GM12878 (cell line): Measurements from ENCODE around the gene BATF. TPM values are rescaled to one million over a fixed set of nuclear protein-coding genes. Genes with fewer than 3 reads are reported as not detected.

Experiments used
- ATAC-seq: fragments of 200-7000 bp; cut with Tn5 transposase; 3 replicates; pipeline ENCODE4 v1.9.1; 2020; ENCODE audit warnings: mild to moderate bottlenecking, moderate library complexity
- BruUV-seq: library from RNA; stranded (reverse); fragments of 400-500 nt; replicated peaks from 2 replicates; lab custom pipeline; 2021; lab: Mats Ljungman, UMichigan
- CTCF ChIA-PET: fragments of 300-600 bp; sonication (Branson Sonifier 250); formaldehyde crosslinking; extraction: SDS; loops from one replicate; lab custom pipeline; 2021; ENCODE audit warnings: inconsistent platforms; lab: Yijun Ruan, JAX
- POLR2A ChIA-PET: fragments of 350-600 bp; formaldehyde crosslinking; extraction: SDS; loops from one replicate; lab custom pipeline; 2021; ENCODE audit warnings: inconsistent platforms; lab: Charles Lee
- RAD21 ChIA-PET: fragments of 300-600 bp; sonication (Branson Sonifier 250); formaldehyde crosslinking; loops from one replicate; lab custom pipeline; 2023; ENCODE audit warnings: antibody characterized with exemption; ENCODE audit not compliant: unreplicated experiment; lab: Charles Lee
- SMC1A ChIA-PET: fragments of 300-600 bp; sonication (Branson Sonifier 250); formaldehyde crosslinking; loops from one replicate; lab custom pipeline; 2023; ENCODE audit not compliant: unreplicated experiment, uncharacterized antibody; lab: Charles Lee
- DNase-seq: peaks from one replicate; pipeline ENCODE4 v3.0.0-alpha.2; 2011; ENCODE audit warnings: low read depth, low spot score
- FAIRE-seq: peaks from 3 replicates; lab custom pipeline; 2011; peaks lifted over from hg19 to GRCh38; lab: Jason Lieb, UNC
- H2AFZ ChIP-seq: 2 replicates; pipeline ENCODE4 v1.6.0; 2011; ENCODE audit warnings: low read depth, low read length, control low read depth; ENCODE audit not compliant: control insufficient read depth
- H3K27ac ChIP-seq: 2 replicates; pipeline ENCODE4 v1.5.1; 2011; ENCODE audit warnings: control low read depth; ENCODE audit not compliant: control insufficient read depth, insufficient read depth
- H3K27me3 ChIP-seq, 2 experiments: replicated peaks in 1 of 2; 2 replicates each; pipeline versions ENCODE4 v1.6.0 to v1.6.1; 2011; ENCODE audit warnings: low read length in 1 of 2; ENCODE audit not compliant: control insufficient read depth in 2 of 2, insufficient read depth in 2 of 2
- H3K36me3 ChIP-seq, 2 experiments: 2 replicates each; pipeline ENCODE4 v1.5.1; 2011; ENCODE audit warnings: low read length in 1 of 2; ENCODE audit not compliant: control insufficient read depth in 2 of 2, insufficient read depth in 2 of 2
- H3K4me1 ChIP-seq: 2 replicates; pipeline ENCODE4 v1.6.1; 2011; ENCODE audit warnings: mild to moderate bottlenecking, low read length, moderate library complexity, mixed read lengths; ENCODE audit not compliant: control insufficient read depth, insufficient read depth
- H3K4me2 ChIP-seq: 2 replicates; pipeline ENCODE4 v1.6.0; 2011; ENCODE audit warnings: control low read depth; ENCODE audit not compliant: control insufficient read depth, insufficient read depth
- H3K4me3 ChIP-seq: fragments of 200-600 bp; sonication (generic); 2 replicates; pipeline ENCODE4 v1.5.1; 2016
- H3K79me2 ChIP-seq: 2 replicates; pipeline ENCODE4 v1.6.0; 2011; ENCODE audit warnings: low read length; ENCODE audit not compliant: control insufficient read depth, insufficient read depth
- H3K9ac ChIP-seq: 2 replicates; pipeline ENCODE4 v1.8.0; 2011; ENCODE audit warnings: low read length, control low read depth, mixed read lengths; ENCODE audit not compliant: control insufficient read depth, insufficient read depth
- H3K9me3 ChIP-seq: replicated peaks from 3 replicates; pipeline ENCODE4 v1.5.1; 2011; ENCODE audit warnings: mild to moderate bottlenecking, low read length; ENCODE audit not compliant: control insufficient read depth, insufficient read depth
- H4K20me1 ChIP-seq: 2 replicates; pipeline ENCODE4 v1.6.0; 2011; ENCODE audit not compliant: control insufficient read depth, insufficient read depth
- BHLHE40 ChIP-seq, 2 experiments: fragments of 450-650 bp in 1 of 2; IDR thresholded peaks; 2 replicates each; pipeline ENCODE4 v1.6.1; 2011 to 2017; ENCODE audit warnings: low read depth in 2 of 2, borderline replicate concordance in 1 of 2, improper control_type of control experiment in 1 of 2, low read length in 1 of 2, mild to moderate bottlenecking in 1 of 2
- BMI1 ChIP-seq: fragments of 450-650 bp; IDR thresholded peaks from 2 replicates; pipeline ENCODE4 v1.6.1; 2016; ENCODE audit warnings: mild to moderate bottlenecking, moderate library complexity, borderline replicate concordance
- EGR1 ChIP-seq, 2 experiments: IDR thresholded peaks; 1 replicate in 1 of 2; 2 replicates in 1 of 2; pipeline ENCODE4 v1.6.1; 2011 to 2012; ENCODE audit warnings: low read depth in 2 of 2, low read length in 2 of 2, borderline replicate concordance in 1 of 2, mild to moderate bottlenecking in 1 of 2, moderate library complexity in 1 of 2
- GABPA ChIP-seq: IDR thresholded peaks from 2 replicates; pipeline ENCODE4 v1.6.1; 2014; ENCODE audit warnings: antibody characterized with exemption, low read depth, mild to moderate bottlenecking, inconsistent platforms
- HDAC6 ChIP-seq: fragments of 200-600 bp; sonication (generic); IDR thresholded peaks from one replicate; pipeline ENCODE4 v1.8.0; 2017; ENCODE audit warnings: antibody characterized with exemption; ENCODE audit not compliant: unreplicated experiment
- JUND ChIP-seq: IDR thresholded peaks from 2 replicates; pipeline ENCODE4 v1.6.1; 2012; ENCODE audit warnings: low read depth, mild to moderate bottlenecking, low read length, improper control_type of control experiment, moderate library complexity
- KDM1A ChIP-seq: fragments of 200-600 bp; sonication (generic); IDR thresholded peaks from 2 replicates; pipeline ENCODE4 v1.6.1; 2016; ENCODE audit warnings: borderline replicate concordance
- NBN ChIP-seq: fragments of 450-650 bp; IDR thresholded peaks from 2 replicates; pipeline ENCODE4 v1.6.1; 2016
- NR2C1 ChIP-seq: fragments of 450-650 bp; IDR thresholded peaks from 2 replicates; pipeline ENCODE4 v1.6.1; 2017; ENCODE audit warnings: antibody characterized with exemption, mild to moderate bottlenecking, moderate library complexity
- PKNOX1 ChIP-seq: fragments of 450-650 bp; IDR thresholded peaks from 2 replicates; pipeline ENCODE4 v1.6.1; 2016; ENCODE audit warnings: mild to moderate bottlenecking
- RFX5 ChIP-seq: IDR thresholded peaks from 2 replicates; pipeline ENCODE4 v1.6.1; 2011; ENCODE audit warnings: low read depth, low read length, improper control_type of control experiment
- SIX5 ChIP-seq: IDR thresholded peaks from 2 replicates; pipeline ENCODE4 v1.6.1; 2011; ENCODE audit warnings: mild to moderate bottlenecking, low read depth, low read length, moderate library complexity; ENCODE audit not compliant: severe bottlenecking
- STAT3 ChIP-seq: IDR thresholded peaks from 2 replicates; pipeline ENCODE4 v1.6.1; 2011; ENCODE audit warnings: low read depth, low read length, improper control_type of control experiment
- TARDBP ChIP-seq: IDR thresholded peaks from 2 replicates; pipeline ENCODE4 v1.6.1; 2016; ENCODE audit warnings: borderline replicate concordance
- TCF3 ChIP-seq: IDR thresholded peaks from 2 replicates; pipeline ENCODE4 v1.6.1; 2012; ENCODE audit warnings: low read depth, mild to moderate bottlenecking, low read length, borderline replicate concordance; ENCODE audit not compliant: insufficient read depth
- ZBTB40 ChIP-seq: fragments of 450-650 bp; IDR thresholded peaks from 2 replicates; pipeline ENCODE4 v1.6.1; 2016; ENCODE audit warnings: mild to moderate bottlenecking, moderate library complexity, borderline replicate concordance
- ZNF274 ChIP-seq: IDR thresholded peaks from one replicate; pipeline ENCODE4 v1.8.0; 2011; ENCODE audit not compliant: insufficient read length, insufficient read depth
- ZNF384 ChIP-seq: IDR thresholded peaks from 2 replicates; pipeline ENCODE4 v1.6.1; 2012; ENCODE audit warnings: low read depth, mild to moderate bottlenecking, low read length, improper control_type of control experiment, borderline replicate concordance
- WGBS: methylation state at CpG from one replicate; pipeline ENCODE4 v1.1.6; 2016; ENCODE audit warnings: low lambda C conversion rate; ENCODE audit not compliant: insufficient replicate concordance, insufficient coverage; ENCODE audit errors: missing lambda C conversion rate; 5-methylcytosine and 5-hydroxymethylcytosine counted together
- in situ Hi-C: fragments of 300-500 bp; cut with MboI; formaldehyde crosslinking; loops from 9 replicates; pipeline ENCODE4 v1.14.3; 2018; ENCODE audit warnings: mixed read lengths
- intact Hi-C: fragments of 100-400 bp; cut with micrococcal nuclease; formaldehyde crosslinking; loops from one replicate; pipeline ENCODE4 v1.14.2; 2022; ENCODE audit not compliant: unreplicated experiment
- polyA plus RNA-seq, 11 experiments: library from polyadenylated mRNA; depleted of rRNA in 4 of 11; unstranded in 6 of 11; stranded (reverse) in 5 of 11; fragments of >200 nt; fragmentation: Nextera tagmentation in 4 of 11; fragmentation: Illumina TruSeq in 1 of 11; extraction: Ambion mirVana in 4 of 11; extraction: Trizol in 1 of 11; gene quantifications; 1 replicate in 1 of 11; 2 replicates in 10 of 11; pipeline versions ENCODE4 v1.2.1 to v1.2.3, GENCODE V29; 2011 to 2016; ENCODE audit warnings: inconsistent platforms in 2 of 11, missing spikeins in 2 of 11, low read depth in 1 of 11
- total RNA-seq, 4 experiments: library from RNA; depleted of rRNA in 3 of 4; stranded (reverse); fragments of >200 nt in 3 of 4; fragmentation: Illumina TruSeq in 1 of 4; extraction: Trizol in 1 of 4; gene quantifications; 2 replicates each; pipeline versions ENCODE4 v1.2.1 to v1.2.3, GENCODE V29; 2013 to 2021

BATF gene
- total and polyA plus RNA-seq, 10 of the 15 experiments (the other 5 are each of a cell fraction or from before 2014, with no cell fraction given): 10.0 to 154 (median 103) TPM

- no peak for TF ChIP-seq ZBTB40
Measured at GRCh38 chr14:75531256-75531655, 9.0 kb downstream of the BATF start (continued).

GRCh38 chr14:75531660-75532317, 9.5 kb downstream of the BATF start:
- BruUV-seq: no TSS peak
- DNase-seq (no peak), FAIRE-seq (no peak), ATAC-seq (no peak)
- intact Hi-C loops (no loop called here), in situ Hi-C loops (loop anchor here (25.0 kb wide), 1 partner anchor 1769 kb away; a partner anchor contains a TSS)
- peaks cover 91% of the 10 kb centered on the region for H3K79me2 ChIP-seq
- H3K4me1 ChIP-seq: peaks cover 19% of the 10 kb centered on the region
- peaks cover 3 to 46% of the 10 kb centered on the region in 2 experiments for H3K36me3 ChIP-seq
- no peak overlapping the region for H3K9ac ChIP-seq
- no peaks in the 10 kb centered on the region for H3K27me3 ChIP-seq
- WGBS: 76% methylated on average over 5 of the region's 5 CpGs
- no peak overlapping the region for H3K27ac ChIP-seq
- H3K9me3 ChIP-seq: no peaks in the 10 kb centered on the region; the same call in 1 of the 3 replicates
- H3K4me2 ChIP-seq: peak overlapping the region; percentile 6
- ChIA-PET POLR2A (interaction anchor here (1.6 to 19.7 kb wide), 2 partner anchors 10 to 12 kb away, joined by 9 to 262 read pairs; no protein-coding TSS in a partner anchor), SMC1A (interaction anchor here (0.9 to 19.5 kb wide), 7 partner anchors 7 to 224 kb away, joined by 3 to 487 read pairs (median 57); partner anchors contain the start of genes BATF, ERG28 and TTLL5), CTCF (interaction anchor here (0.7 to 21.2 kb wide), 8 partner anchors 9 to 46 kb away, joined by 3 to 520 read pairs (median 10); partner anchors contain the start of gene BATF), RAD21 (interaction anchor here (15.4 to 21.5 kb wide), 3 partner anchors 7 to 39 kb away, joined by 419 to 645 read pairs (median 419); partner anchors contain the start of gene BATF)
- H3K4me3 ChIP-seq: no peak overlapping the region
- no peak overlapping the region for H2AFZ ChIP-seq
- no peaks in the 10 kb centered on the region for H4K20me1 ChIP-seq
- TF ChIP-seq BMI1 (no peak), KDM1A (no peak), ZNF384 (no peak), NBN (no peak), BHLHE40 (IDR thresholded peaks at IDR 0.05; ENCODE audit: borderline replicate concordance in 1 of 2, low read depth in 2 of 2, low read length in 1 of 2) (no peak), STAT3 (no peak), TCF3 (no peak), SIX5 (no peak), TARDBP (no peak), PKNOX1 (no peak), NR2C1 (no peak), RFX5 (no peak), GABPA (no peak), HDAC6 (no peak), JUND (no peak), EGR1 (IDR thresholded peaks at IDR 0.05; ENCODE audit: borderline replicate concordance in 1 of 2, low read depth in 2 of 2, low read length in 2 of 2) (no peak), ZNF274 (no peak)
